Mesendoderm (in vitro differentiated cells): ENCODE results near the gene GMCL2.

ENCODE experiments used
- DNase-seq: peaks from one replicate; pipeline ENCODE4 v3.0.0; 2013
- H2AK5ac ChIP-seq: 2 replicates; pipeline ENCODE4 v1.6.1; 2013; ENCODE audit warnings: low read length, inconsistent platforms
- H2BK120ac ChIP-seq: 2 replicates; pipeline ENCODE4 v1.6.1; 2013; ENCODE audit warnings: low read depth, mild to moderate bottlenecking, low read length, moderate library complexity, mixed read lengths
- H2BK15ac ChIP-seq: replicated peaks from 2 replicates; pipeline ENCODE4 v1.6.1; 2013; ENCODE audit warnings: low read depth, mild to moderate bottlenecking, moderate library complexity
- H2BK5ac ChIP-seq: 2 replicates; pipeline ENCODE4 v1.6.1; 2013; ENCODE audit warnings: low read length, inconsistent platforms
- H3K18ac ChIP-seq: 2 replicates; pipeline ENCODE4 v1.6.1; 2013; ENCODE audit warnings: mild to moderate bottlenecking, low read length, mixed read lengths
- H3K23ac ChIP-seq: one replicate; pipeline ENCODE4 v1.6.1; 2013; ENCODE audit warnings: low read length
- H3K27ac ChIP-seq: 2 replicates; pipeline ENCODE4 v1.5.1; 2013; ENCODE audit warnings: low read depth, mild to moderate bottlenecking, inconsistent platforms, low read length, moderate library complexity
- H3K27me3 ChIP-seq: 2 replicates; pipeline ENCODE4 v1.6.1; 2013; ENCODE audit warnings: low read length, control low read depth, mild to moderate bottlenecking, inconsistent platforms; ENCODE audit not compliant: insufficient read depth, poor library complexity
- H3K36me3 ChIP-seq: 2 replicates; pipeline ENCODE4 v1.6.1; 2013; ENCODE audit warnings: low read length, inconsistent platforms; ENCODE audit not compliant: control insufficient read depth, insufficient read depth
- H3K4ac ChIP-seq: one replicate; pipeline ENCODE4 v1.6.1; 2013; ENCODE audit warnings: low read depth, mild to moderate bottlenecking, low read length, moderate library complexity
- H3K4me1 ChIP-seq: 2 replicates; pipeline ENCODE4 v1.6.1; 2013; ENCODE audit warnings: low read depth, low read length, inconsistent platforms; ENCODE audit not compliant: control insufficient read depth
- H3K4me2 ChIP-seq: 2 replicates; pipeline ENCODE4 v1.6.1; 2013; ENCODE audit warnings: low read length
- H3K4me3 ChIP-seq: 2 replicates; pipeline ENCODE4 v1.5.1; 2013; ENCODE audit warnings: mild to moderate bottlenecking, low read length
- H3K56ac ChIP-seq: one replicate; pipeline ENCODE4 v1.6.1; 2013; ENCODE audit warnings: low read length
- H3K79me1 ChIP-seq: 2 replicates; pipeline ENCODE4 v1.6.1; 2013; ENCODE audit warnings: low read length, inconsistent platforms
- H3K79me2 ChIP-seq: 2 replicates; pipeline ENCODE4 v1.6.1; 2013; ENCODE audit warnings: mild to moderate bottlenecking, low read length; ENCODE audit not compliant: control insufficient read depth, insufficient read depth
- H3K9ac ChIP-seq: 2 replicates; pipeline ENCODE4 v1.6.1; 2013; ENCODE audit warnings: low read length, inconsistent platforms
- H4K5ac ChIP-seq: one replicate; pipeline ENCODE4 v1.6.1; 2013; ENCODE audit warnings: low read length
- H4K8ac ChIP-seq: one replicate; pipeline ENCODE4 v1.6.1; 2013; ENCODE audit warnings: low read depth, mild to moderate bottlenecking, control low read depth, low read length, moderate library complexity
- WGBS: extraction: QIAGEN DNeasy Blood & Tissue Kit; methylation state at CpG from one replicate; pipeline ENCODE4 v1.1.7; 2013; ENCODE audit warnings: low lambda C conversion rate, missing lambda C conversion rate; ENCODE audit not compliant: insufficient coverage; ENCODE audit errors: extremely low coverage; 5-methylcytosine and 5-hydroxymethylcytosine counted together

GMCL2 gene

DNA sequence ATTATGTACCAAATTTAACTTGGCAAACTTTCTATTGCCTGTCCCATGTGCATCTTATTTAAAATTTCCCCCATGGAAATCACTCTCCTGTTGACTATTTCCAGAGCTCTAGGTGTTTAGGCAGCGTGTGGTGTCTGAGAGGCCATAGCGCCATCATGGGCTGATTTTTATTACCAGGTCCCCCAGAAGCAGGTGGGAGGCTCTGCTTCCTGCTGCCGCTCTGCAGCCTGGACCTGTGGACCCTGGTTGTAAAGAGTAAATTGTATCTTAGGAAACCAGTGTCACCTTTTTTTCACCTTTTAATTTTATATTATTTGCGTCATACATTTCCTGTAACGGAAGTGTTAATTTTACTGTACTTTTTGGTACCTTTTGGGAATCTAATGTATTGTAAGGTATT is 23.5 kb upstream of the GMCL2 start:
- Histone ChIP-seq H3K36me3 (peaks cover 66% of the 10 kb centered on the region), H4K5ac (no peak overlapping the region), H3K79me1 (peaks cover 8% of the 10 kb centered on the region), H3K4me3 (no peak overlapping the region), H2BK15ac (no peak overlapping the region), H3K79me2 (peaks cover 30% of the 10 kb centered on the region), H3K27me3 (no peaks in the 10 kb centered on the region), H3K18ac (no peak overlapping the region), H3K9ac (no peak overlapping the region), H2BK5ac (no peak overlapping the region), H3K56ac (no peak overlapping the region), H3K4me2 (no peak overlapping the region), H2BK120ac (no peak overlapping the region), H3K4me1 (peaks cover 5% of the 10 kb centered on the region), H3K4ac (no peak overlapping the region), H3K27ac (no peak overlapping the region), H3K23ac (no peak overlapping the region), H2AK5ac (no peak overlapping the region), H4K8ac (no peak overlapping the region)
- no CpG with 5 or more reads among the region's 5 CpGs for WGBS
- no peak for DNase-seq

DNA sequence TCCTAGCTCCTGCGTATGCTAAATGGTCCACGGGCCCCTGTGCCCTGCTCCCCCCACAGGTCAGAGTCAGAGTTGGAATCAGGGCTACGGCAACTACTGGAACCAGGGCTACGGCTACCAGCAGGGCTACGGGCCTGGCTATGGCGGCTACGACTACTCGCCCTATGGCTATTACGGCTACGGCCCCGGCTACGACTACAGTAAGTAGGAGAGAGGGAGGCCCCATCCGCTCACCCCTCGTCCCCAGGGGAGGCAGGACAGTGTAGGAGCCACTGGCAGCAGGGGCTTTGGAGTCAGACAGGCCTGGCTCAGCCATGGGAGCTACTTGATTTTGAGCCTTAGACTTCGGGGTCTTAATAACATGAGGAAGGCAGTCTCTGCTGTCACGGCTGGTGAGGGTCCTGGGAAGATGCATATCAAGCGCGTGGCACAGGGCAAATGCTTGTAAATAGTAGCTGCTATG is 22.9 kb upstream of the GMCL2 start:
- DNase-seq, result no peak
- Histone ChIP-seq H3K9ac (no peak overlapping the region), H2BK120ac (no peak overlapping the region), H3K4me2 (no peak overlapping the region), H4K5ac (no peak overlapping the region), H2BK15ac (no peak overlapping the region), H3K79me2 (peaks cover 36% of the 10 kb centered on the region), H3K4ac (no peak overlapping the region), H3K79me1 (peaks cover 8% of the 10 kb centered on the region), H2AK5ac (no peak overlapping the region), H3K18ac (no peak overlapping the region), H3K4me3 (no peak overlapping the region), H4K8ac (no peak overlapping the region), H3K23ac (no peak overlapping the region), H3K27me3 (no peaks in the 10 kb centered on the region), H3K56ac (no peak overlapping the region), H3K36me3 (peaks cover 62% of the 10 kb centered on the region), H3K4me1 (peaks cover 5% of the 10 kb centered on the region), H2BK5ac (no peak overlapping the region), H3K27ac (no peak overlapping the region)
- WGBS, result no CpG with 5 or more reads among the region's 18 CpGs

DNA sequence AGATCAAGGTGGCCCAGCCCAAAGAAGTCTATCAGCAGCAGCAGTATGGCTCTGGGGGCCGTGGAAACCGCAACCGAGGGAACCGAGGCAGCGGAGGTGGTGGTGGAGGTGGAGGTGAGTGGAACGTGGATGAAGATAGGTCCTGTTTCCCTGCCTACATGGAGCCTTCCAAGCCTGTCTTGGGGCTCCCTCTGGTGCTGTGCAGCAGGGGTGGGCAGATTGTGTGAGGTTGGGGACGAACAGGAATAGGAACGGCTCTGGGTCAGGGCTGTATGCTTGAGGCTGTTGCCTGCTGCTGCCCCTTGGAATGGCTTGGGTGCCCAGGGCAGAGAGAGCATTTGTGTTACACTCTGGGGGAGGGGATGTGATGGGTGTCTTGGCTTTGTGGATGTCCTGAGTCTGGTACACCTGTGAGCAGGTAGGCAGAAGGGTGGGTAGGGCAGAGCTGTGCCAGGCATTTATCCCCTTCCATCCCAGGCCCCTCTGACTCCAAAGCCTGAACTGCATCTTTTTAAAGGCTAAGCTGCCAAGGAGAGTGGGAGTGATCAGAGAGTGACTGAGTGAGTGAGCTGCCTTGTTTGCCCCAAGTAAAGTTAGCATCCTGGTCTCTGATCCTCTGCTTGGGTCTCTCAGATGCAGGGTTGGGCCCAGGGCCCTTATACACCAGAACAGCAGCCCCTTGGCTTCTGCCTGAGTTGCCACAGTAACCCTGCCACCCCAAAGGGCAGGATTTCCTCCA is 22.3 kb upstream of the GMCL2 start:
- Histone ChIP-seq H4K5ac (no peak overlapping the region), H2BK5ac (no peak overlapping the region), H3K9ac (no peak overlapping the region), H3K27me3 (no peaks in the 10 kb centered on the region), H3K4me1 (peaks cover 5% of the 10 kb centered on the region), H3K23ac (no peak overlapping the region), H3K4me3 (no peak overlapping the region), H2BK15ac (no peak overlapping the region), H3K4ac (no peak overlapping the region), H3K4me2 (no peak overlapping the region), H2AK5ac (no peak overlapping the region), H3K79me1 (peaks cover 8% of the 10 kb centered on the region), H3K36me3 (peaks cover 58% of the 10 kb centered on the region), H3K18ac (no peak overlapping the region), H2BK120ac (no peak overlapping the region), H3K79me2 (peaks cover 42% of the 10 kb centered on the region), H3K27ac (no peak overlapping the region), H3K56ac (no peak overlapping the region), H4K8ac (no peak overlapping the region)
- DNase-seq, result no peak
- WGBS, result no CpG with 5 or more reads among the region's 8 CpGs

DNA sequence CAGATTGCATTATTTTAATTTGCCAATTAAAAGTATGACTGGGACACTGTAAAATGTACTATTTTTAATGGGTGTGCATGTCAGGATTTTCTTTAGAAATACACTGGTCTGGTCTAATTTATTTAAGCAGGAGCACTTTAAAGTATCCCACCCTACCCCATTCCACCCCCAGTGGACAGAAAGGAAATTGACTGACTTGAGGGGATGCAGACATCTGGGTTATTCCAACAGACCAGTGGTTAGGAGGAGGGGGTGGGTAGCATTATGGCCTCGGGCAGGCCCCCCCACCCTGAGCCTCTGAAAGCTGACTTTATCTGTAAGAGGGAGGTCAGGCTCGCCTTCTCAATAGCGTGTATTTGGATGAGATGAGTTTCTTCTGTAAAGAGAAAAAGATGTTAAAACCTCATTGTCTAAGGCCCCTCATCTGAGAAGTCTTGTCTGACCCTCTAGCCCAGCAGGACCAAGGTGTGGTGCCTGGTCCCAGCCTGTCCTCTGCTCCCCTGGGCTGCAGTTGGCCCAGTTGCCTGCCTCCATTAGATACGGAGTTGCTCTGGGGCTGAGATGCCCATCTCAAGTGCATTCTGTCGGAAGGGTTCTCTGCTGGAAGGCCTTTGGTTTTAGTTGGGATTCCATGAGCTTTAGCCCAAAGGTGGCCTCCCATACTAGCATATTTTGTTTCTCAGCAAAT is 21.5 kb upstream of the GMCL2 start:
- H3K79me1 ChIP-seq, result peaks cover 8% of the 10 kb centered on the region
- H2BK120ac ChIP-seq, result no peak overlapping the region
- H3K4me2 ChIP-seq, result no peak overlapping the region
- H4K5ac ChIP-seq, result no peak overlapping the region
- H3K4me1 ChIP-seq, result peaks cover 5% of the 10 kb centered on the region
- no peak overlapping the region for H3K56ac ChIP-seq
- peak; percentile 64 for DNase-seq
- H2AK5ac ChIP-seq, result no peak overlapping the region
- no peak overlapping the region for H2BK5ac ChIP-seq
- no peak overlapping the region for H2BK15ac ChIP-seq
- peaks cover 55% of the 10 kb centered on the region for H3K36me3 ChIP-seq
- no peak overlapping the region for H3K4ac ChIP-seq
- no peak overlapping the region for H3K23ac ChIP-seq
- no peaks in the 10 kb centered on the region for H3K27me3 ChIP-seq
- WGBS, result no CpG with 5 or more reads among the region's 5 CpGs
- peaks cover 45% of the 10 kb centered on the region for H3K79me2 ChIP-seq
- H4K8ac ChIP-seq, result no peak overlapping the region
- no peak overlapping the region for H3K9ac ChIP-seq
- no peak overlapping the region for H3K4me3 ChIP-seq
- no peak overlapping the region for H3K18ac ChIP-seq
- H3K27ac ChIP-seq, result no peak overlapping the region

DNA sequence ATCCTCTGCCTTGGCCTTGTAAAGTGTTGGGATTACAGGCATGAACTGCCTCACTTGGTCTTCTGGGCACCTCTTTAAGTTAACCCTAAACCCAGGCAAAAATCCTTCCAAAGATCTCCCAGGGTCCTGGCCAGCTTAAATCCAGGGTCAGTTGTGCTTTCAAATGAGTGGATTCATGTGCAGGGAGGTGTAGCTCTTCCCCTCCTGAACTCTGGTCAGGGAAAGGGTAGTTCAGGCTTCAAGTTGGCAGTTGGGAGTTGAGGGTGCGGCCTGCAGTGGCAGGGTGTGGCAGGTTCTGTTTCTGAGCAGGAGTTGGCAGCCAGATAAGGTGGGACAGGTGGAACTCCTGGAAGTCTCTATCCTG is 20.7 kb upstream of the GMCL2 start:
- peaks cover 45% of the 10 kb centered on the region for H3K79me2 ChIP-seq
- no peak overlapping the region for H3K56ac ChIP-seq
- no peak overlapping the region for H2BK120ac ChIP-seq
- H3K4me3 ChIP-seq, result no peak overlapping the region
- no peak overlapping the region for H3K23ac ChIP-seq
- no peak overlapping the region for H4K8ac ChIP-seq
- DNase-seq, result no peak
- peaks cover 5% of the 10 kb centered on the region for H3K4me1 ChIP-seq
- H2BK15ac ChIP-seq, result no peak overlapping the region
- no peak overlapping the region for H4K5ac ChIP-seq
- H3K4ac ChIP-seq, result no peak overlapping the region
- H3K4me2 ChIP-seq, result no peak overlapping the region
- H3K27ac ChIP-seq, result no peak overlapping the region
- peaks cover 8% of the 10 kb centered on the region for H3K79me1 ChIP-seq
- peaks cover 50% of the 10 kb centered on the region for H3K36me3 ChIP-seq
- H3K9ac ChIP-seq, result no peak overlapping the region
- H2BK5ac ChIP-seq, result no peak overlapping the region
- no CpG with 5 or more reads among the region's 1 CpG for WGBS
- no peak overlapping the region for H2AK5ac ChIP-seq
- no peak overlapping the region for H3K18ac ChIP-seq
- no peaks in the 10 kb centered on the region for H3K27me3 ChIP-seq
